Measurements from ENCODE around the gene ADAMTS17. TPM values are rescaled to one million over a fixed set of nuclear protein-coding genes. Genes with fewer than 3 reads are reported as not detected.

Gene ADAMTS17
- total RNA-seq, 1 experiment from 2014 or later: 4.2 TPM

DNA sequence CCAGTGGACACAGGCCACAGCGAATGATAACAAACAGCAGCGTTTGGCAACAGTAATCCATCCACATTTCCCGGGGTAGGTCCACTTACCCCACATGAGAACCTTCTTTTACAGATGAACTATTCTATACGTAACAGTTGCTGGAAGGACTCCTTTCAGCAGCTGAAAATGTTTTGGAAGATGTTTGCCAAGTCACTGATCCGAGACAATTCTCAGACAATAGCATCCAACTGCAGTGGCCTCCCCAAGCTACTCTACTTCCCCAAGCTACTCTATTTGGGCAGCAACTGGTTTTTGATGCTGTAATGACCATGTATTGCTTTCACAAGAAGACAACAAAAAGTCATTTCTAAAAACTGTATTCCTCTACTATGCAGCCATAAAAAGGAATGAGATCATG is 87.5 kb downstream of the ADAMTS17 start:
- BruUV-seq (replicated peaks): no TSS peak
- POLR2A ChIA-PET: no interaction called here

More for the DNA sequence above, 87.5 kb downstream of the ADAMTS17 start:
- H3K36me3 ChIP-seq (ENCODE audit: control insufficient read depth in 1 of 2, insufficient read depth in 2 of 2, low read length in 2 of 2): no peaks in the 10 kb centered on the region
- H3K9me3 ChIP-seq (ENCODE audit: control insufficient read depth in 1 of 2, insufficient read depth in 1 of 2, low read depth in 1 of 2, low read length in 2 of 2): no peaks in the 10 kb centered on the region
- no peak overlapping the region for H3K4me2 ChIP-seq (ENCODE audit: low read length)
- no peaks in the 10 kb centered on the region for H3K27me3 ChIP-seq (ENCODE audit: insufficient read depth, low read length)
- ATAC-seq (no peak), DNase-seq (ENCODE audit: low read depth, low spot score) (no peak)
- no peaks in the 10 kb centered on the region for H4K20me1 ChIP-seq (ENCODE audit: insufficient read depth)
- no peaks in the 10 kb centered on the region for H3K79me2 ChIP-seq (ENCODE audit: insufficient read depth, low read length)
- TF ChIP-seq, protein P1, sequence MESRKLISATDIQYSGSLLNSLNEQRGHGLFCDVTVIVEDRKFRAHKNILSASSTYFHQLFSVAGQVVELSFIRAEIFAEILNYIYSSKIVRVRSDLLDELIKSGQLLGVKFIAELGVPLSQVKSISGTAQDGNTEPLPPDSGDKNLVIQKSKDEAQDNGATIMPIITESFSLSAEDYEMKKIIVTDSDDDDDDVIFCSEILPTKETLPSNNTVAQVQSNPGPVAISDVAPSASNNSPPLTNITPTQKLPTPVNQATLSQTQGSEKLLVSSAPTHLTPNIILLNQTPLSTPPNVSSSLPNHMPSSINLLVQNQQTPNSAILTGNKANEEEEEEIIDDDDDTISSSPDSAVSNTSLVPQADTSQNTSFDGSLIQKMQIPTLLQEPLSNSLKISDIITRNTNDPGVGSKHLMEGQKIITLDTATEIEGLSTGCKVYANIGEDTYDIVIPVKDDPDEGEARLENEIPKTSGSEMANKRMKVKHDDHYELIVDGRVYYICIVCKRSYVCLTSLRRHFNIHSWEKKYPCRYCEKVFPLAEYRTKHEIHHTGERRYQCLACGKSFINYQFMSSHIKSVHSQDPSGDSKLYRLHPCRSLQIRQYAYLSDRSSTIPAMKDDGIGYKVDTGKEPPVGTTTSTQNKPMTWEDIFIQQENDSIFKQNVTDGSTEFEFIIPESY (IDR thresholded peaks at IDR 0.05; ENCODE audit: extremely low read depth, insufficient replicate concordance, low read length): no peak
- TF ChIP-seq RAD21 (IDR thresholded peaks at IDR 0.05; ENCODE audit: low read depth): no peak
- TF ChIP-seq, protein P2, sequence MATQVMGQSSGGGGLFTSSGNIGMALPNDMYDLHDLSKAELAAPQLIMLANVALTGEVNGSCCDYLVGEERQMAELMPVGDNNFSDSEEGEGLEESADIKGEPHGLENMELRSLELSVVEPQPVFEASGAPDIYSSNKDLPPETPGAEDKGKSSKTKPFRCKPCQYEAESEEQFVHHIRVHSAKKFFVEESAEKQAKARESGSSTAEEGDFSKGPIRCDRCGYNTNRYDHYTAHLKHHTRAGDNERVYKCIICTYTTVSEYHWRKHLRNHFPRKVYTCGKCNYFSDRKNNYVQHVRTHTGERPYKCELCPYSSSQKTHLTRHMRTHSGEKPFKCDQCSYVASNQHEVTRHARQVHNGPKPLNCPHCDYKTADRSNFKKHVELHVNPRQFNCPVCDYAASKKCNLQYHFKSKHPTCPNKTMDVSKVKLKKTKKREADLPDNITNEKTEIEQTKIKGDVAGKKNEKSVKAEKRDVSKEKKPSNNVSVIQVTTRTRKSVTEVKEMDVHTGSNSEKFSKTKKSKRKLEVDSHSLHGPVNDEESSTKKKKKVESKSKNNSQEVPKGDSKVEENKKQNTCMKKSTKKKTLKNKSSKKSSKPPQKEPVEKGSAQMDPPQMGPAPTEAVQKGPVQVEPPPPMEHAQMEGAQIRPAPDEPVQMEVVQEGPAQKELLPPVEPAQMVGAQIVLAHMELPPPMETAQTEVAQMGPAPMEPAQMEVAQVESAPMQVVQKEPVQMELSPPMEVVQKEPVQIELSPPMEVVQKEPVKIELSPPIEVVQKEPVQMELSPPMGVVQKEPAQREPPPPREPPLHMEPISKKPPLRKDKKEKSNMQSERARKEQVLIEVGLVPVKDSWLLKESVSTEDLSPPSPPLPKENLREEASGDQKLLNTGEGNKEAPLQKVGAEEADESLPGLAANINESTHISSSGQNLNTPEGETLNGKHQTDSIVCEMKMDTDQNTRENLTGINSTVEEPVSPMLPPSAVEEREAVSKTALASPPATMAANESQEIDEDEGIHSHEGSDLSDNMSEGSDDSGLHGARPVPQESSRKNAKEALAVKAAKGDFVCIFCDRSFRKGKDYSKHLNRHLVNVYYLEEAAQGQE (IDR thresholded peaks at IDR 0.05; ENCODE audit: low read depth): no peak
- no peak for TF ChIP-seq ZFX (IDR thresholded peaks at IDR 0.05)
- TF ChIP-seq ZNF274 (IDR thresholded peaks at IDR 0.05; ENCODE audit: low read depth, low read length): no peak
- TF ChIP-seq, protein P3, sequence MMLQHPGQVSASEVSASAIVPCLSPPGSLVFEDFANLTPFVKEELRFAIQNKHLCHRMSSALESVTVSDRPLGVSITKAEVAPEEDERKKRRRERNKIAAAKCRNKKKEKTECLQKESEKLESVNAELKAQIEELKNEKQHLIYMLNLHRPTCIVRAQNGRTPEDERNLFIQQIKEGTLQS (IDR thresholded peaks at IDR 0.05): no peak
- TF ChIP-seq EZH2 (IDR thresholded peaks at IDR 0.05): no peak
- TF ChIP-seq SIN3A (IDR thresholded peaks at IDR 0.05; ENCODE audit: low read depth): no peak
- no peak for TF ChIP-seq EZH2phosphoT487 (IDR thresholded peaks at IDR 0.05; ENCODE audit: borderline replicate concordance)
- TF ChIP-seq SP1 (IDR thresholded peaks at IDR 0.05; ENCODE audit: low read depth): no peak
- TF ChIP-seq, protein P4, sequence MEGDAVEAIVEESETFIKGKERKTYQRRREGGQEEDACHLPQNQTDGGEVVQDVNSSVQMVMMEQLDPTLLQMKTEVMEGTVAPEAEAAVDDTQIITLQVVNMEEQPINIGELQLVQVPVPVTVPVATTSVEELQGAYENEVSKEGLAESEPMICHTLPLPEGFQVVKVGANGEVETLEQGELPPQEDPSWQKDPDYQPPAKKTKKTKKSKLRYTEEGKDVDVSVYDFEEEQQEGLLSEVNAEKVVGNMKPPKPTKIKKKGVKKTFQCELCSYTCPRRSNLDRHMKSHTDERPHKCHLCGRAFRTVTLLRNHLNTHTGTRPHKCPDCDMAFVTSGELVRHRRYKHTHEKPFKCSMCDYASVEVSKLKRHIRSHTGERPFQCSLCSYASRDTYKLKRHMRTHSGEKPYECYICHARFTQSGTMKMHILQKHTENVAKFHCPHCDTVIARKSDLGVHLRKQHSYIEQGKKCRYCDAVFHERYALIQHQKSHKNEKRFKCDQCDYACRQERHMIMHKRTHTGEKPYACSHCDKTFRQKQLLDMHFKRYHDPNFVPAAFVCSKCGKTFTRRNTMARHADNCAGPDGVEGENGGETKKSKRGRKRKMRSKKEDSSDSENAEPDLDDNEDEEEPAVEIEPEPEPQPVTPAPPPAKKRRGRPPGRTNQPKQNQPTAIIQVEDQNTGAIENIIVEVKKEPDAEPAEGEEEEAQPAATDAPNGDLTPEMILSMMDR (IDR thresholded peaks at IDR 0.05 in 2 of 3, conservative IDR thresholded peaks at IDR 0.05 in 1 of 3; ENCODE audit: borderline replicate concordance in 1 of 3, insufficient read depth in 1 of 3, low read depth in 2 of 3, low read length in 2 of 3): no peak
- TF ChIP-seq TCF7L2 (IDR thresholded peaks at IDR 0.05; ENCODE audit: borderline replicate concordance, extremely low read depth, insufficient read depth, insufficient read length): no peak
- no peak for TF ChIP-seq POLR2A (IDR thresholded peaks at IDR 0.05; ENCODE audit: borderline replicate concordance, extremely low read depth, insufficient read depth, insufficient read length)
- TF ChIP-seq ELF1 (IDR thresholded peaks at IDR 0.05; ENCODE audit: borderline replicate concordance, low read depth): no peak
- no peak for TF ChIP-seq CEBPB (IDR thresholded peaks at IDR 0.05; ENCODE audit: low read depth)
- TF ChIP-seq, protein P5, sequence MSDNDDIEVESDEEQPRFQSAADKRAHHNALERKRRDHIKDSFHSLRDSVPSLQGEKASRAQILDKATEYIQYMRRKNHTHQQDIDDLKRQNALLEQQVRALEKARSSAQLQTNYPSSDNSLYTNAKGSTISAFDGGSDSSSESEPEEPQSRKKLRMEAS (IDR thresholded peaks at IDR 0.05): no peak
- no peak for TF ChIP-seq JUND (IDR thresholded peaks at IDR 0.05)
- no peak for TF ChIP-seq YY1 (IDR thresholded peaks at IDR 0.05; ENCODE audit: extremely low read depth, insufficient replicate concordance, low read depth, low read length)
- TF ChIP-seq SRF (IDR thresholded peaks at IDR 0.05; ENCODE audit: low read depth): no peak
- no peaks in the 10 kb centered on the region for H3K4me1 ChIP-seq (ENCODE audit: control insufficient read depth in 1 of 2, insufficient read depth in 2 of 2, low read length in 2 of 2)
- H3K27ac ChIP-seq (ENCODE audit: low read depth, low read length): no peak overlapping the region
- ChIA-PET CTCF (no interaction called here), RAD21 (ENCODE audit: low non-redundant PET in 1 of 2, low total read pairs in 2 of 2, uncharacterized antibody in 2 of 2, unreplicated experiment in 2 of 2) (no interaction called here)
- intact Hi-C loops (cut with micrococcal nuclease): no loop called here
- no peak overlapping the region for H3K9ac ChIP-seq (ENCODE audit: low read length)
- no peaks in the 10 kb centered on the region for H3K9me2 ChIP-seq (ENCODE audit: insufficient read depth)
- no peak overlapping the region for H3K4me3 ChIP-seq (replicated peaks in 1 of 2; ENCODE audit: low read depth in 1 of 2, low read length in 2 of 2)
- no peak overlapping the region for H2AFZ ChIP-seq (ENCODE audit: low read depth, low read length, poor library complexity, severe bottlenecking)

Measured in HCT116 (cell line).